ENCODE measurements around the gene DDB1.

Gene DDB1

DNA sequence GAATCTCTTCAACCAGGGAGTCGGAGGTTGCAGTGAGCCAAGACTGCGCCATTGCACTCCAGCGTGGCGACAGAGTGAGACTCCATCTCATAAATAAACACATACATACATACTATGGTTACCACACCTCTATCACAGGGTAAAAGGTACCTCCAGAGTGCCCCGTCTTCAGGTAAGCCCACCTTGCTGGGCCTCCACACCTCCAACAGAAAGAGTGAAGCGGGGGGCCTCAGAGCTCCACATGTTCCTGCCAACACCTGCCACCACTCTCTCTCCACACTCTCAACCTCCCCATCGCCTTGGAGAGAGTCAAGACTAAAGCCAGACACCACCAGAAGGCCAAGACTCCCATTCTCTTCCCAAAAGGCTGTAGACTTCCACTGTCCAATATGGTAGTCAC lies 27.5 kb downstream of the DDB1 start:
- FAIRE-seq (no peak), DNase-seq (ENCODE audit: insufficient read length) (no peak)
- TF ChIP-seq POLR2AphosphoS5 (IDR thresholded peaks at IDR 0.05; ENCODE audit: low read depth, low read length) = no peak

- FAIRE-seq = no peak
- TF ChIP-seq POLR2AphosphoS5 (IDR thresholded peaks at IDR 0.05; ENCODE audit: low read depth, low read length) = no peak
- TF ChIP-seq POLR2A (IDR thresholded peaks at IDR 0.05; ENCODE audit: low read depth, low read length) = no peak
- no peak for TF ChIP-seq TAF1 (IDR thresholded peaks at IDR 0.05; ENCODE audit: borderline replicate concordance, low read depth, low read length)
- no peak for DNase-seq (ENCODE audit: insufficient read length)
Observed at GRCh38 chr11:61303725-61304124, 29.2 kb downstream of the DDB1 start.

GRCh38 chr11:61302550-61302949 lies 30.4 kb downstream of the DDB1 start:
- TF ChIP-seq POLR2A (IDR thresholded peaks at IDR 0.05; ENCODE audit: low read depth, low read length) (no peak), POLR2AphosphoS5 (IDR thresholded peaks at IDR 0.05; ENCODE audit: low read depth, low read length) (no peak), TAF1 (IDR thresholded peaks at IDR 0.05; ENCODE audit: borderline replicate concordance, low read depth, low read length) (no peak)
- DNase-seq (ENCODE audit: insufficient read length) (no peak), FAIRE-seq (no peak)

GRCh38 chr11:61298663-61299244 lies 34.2 kb downstream of the DDB1 start:
- FAIRE-seq = no peak
- TF ChIP-seq POLR2AphosphoS5 (IDR thresholded peaks at IDR 0.05; ENCODE audit: low read depth, low read length) (peak; percentile 43), POLR2A (IDR thresholded peaks at IDR 0.05; ENCODE audit: low read depth, low read length) (no peak), TAF1 (IDR thresholded peaks at IDR 0.05; ENCODE audit: borderline replicate concordance, low read depth, low read length) (no peak)
- no peak for DNase-seq (ENCODE audit: insufficient read length)

DNA sequence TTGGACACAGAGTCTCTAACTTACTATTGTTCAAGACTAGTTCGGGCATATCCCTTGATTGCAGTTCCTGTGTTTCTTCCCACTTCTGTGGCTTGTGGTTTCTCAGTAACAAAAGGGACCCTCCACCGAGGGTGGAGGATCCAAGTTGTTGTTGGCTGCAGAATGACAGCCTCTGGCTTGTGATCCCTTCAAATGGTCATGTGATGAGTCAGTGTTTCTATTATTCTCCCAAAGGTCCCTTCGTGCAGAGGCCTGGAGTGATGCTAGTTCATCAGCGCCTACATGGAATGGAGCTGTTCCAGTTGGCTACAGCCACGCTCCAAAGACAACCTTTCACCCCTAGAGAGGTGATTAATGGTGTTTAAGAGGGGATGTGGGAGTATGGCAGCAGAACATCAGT lies 35.2 kb downstream of the DDB1 start:
- DNase-seq (ENCODE audit: insufficient read length) (no peak), FAIRE-seq (no peak)

DNA sequence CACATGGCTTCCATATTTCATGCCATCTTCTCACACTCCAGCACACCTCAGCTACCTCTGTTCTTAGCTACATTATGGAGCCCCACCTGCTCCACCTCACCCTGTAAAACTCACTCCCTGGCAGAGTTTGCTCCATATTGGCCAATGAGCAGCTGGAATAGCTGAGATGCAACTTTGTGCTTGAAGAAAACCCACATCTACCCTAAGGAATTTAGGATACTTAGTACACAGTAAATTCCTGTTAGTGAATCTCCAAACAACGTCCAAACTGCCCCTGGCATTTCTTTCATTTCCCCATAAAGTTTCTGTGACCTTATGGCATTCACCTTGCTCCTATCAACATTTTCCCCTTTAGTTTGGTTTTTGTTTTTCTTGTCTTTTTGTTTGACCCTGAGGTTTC lies 35.6 kb downstream of the DDB1 start:
- no peak for TF ChIP-seq POLR2AphosphoS5 (IDR thresholded peaks at IDR 0.05; ENCODE audit: low read depth, low read length)
- 0 out of 2 replicates have a peak, but pooled peaks have one; percentile 15 for TF ChIP-seq POLR2A (IDR thresholded peaks at IDR 0.05; ENCODE audit: low read depth, low read length)
- TF ChIP-seq TAF1 (IDR thresholded peaks at IDR 0.05; ENCODE audit: borderline replicate concordance, low read depth, low read length) = no peak
- DNase-seq (ENCODE audit: insufficient read length) (no peak), FAIRE-seq (no peak)

More for the DNA sequence above, 35.2 kb downstream of the DDB1 start:
- TF ChIP-seq POLR2A (IDR thresholded peaks at IDR 0.05; ENCODE audit: low read depth, low read length) = no peak
- TF ChIP-seq TAF1 (IDR thresholded peaks at IDR 0.05; ENCODE audit: borderline replicate concordance, low read depth, low read length) = no peak
- no peak for TF ChIP-seq POLR2AphosphoS5 (IDR thresholded peaks at IDR 0.05; ENCODE audit: low read depth, low read length)

DNA sequence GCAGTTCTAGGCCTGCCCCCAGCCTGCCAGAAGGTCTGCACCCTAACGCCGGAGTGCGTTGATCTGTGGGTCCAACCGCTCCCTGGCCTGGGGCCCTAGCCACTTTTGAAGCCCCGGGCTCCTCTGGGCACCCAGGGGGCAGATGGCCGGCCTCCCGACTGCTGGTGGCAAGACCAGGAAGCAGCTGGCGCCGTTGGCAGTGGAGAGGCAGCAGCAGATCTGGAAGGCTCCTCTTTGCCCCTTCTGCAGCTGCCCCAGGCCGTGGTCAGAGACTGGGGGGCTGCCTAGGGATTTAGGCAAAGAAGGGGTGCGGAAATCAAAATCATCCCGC lies 37.3 kb downstream of the DDB1 start:
- FAIRE-seq (peak; percentile 5), DNase-seq (ENCODE audit: insufficient read length) (no peak)
- TF ChIP-seq POLR2A (IDR thresholded peaks at IDR 0.05; ENCODE audit: low read depth, low read length) = no peak
- no peak for TF ChIP-seq POLR2AphosphoS5 (IDR thresholded peaks at IDR 0.05; ENCODE audit: low read depth, low read length)
- TF ChIP-seq TAF1 (IDR thresholded peaks at IDR 0.05; ENCODE audit: borderline replicate concordance, low read depth, low read length) = no peak

- peak; percentile 93 for DNase-seq (ENCODE audit: insufficient read length)
- 0 out of 2 replicates have a peak, but pooled peaks have one; percentile 19 for TF ChIP-seq TAF1 (IDR thresholded peaks at IDR 0.05; ENCODE audit: borderline replicate concordance, low read depth, low read length)
- TF ChIP-seq POLR2AphosphoS5 (IDR thresholded peaks at IDR 0.05; ENCODE audit: low read depth, low read length) = peak; percentile 52
- no peak; the same call in 1 of the 2 replicates for TF ChIP-seq POLR2A (IDR thresholded peaks at IDR 0.05; ENCODE audit: low read depth, low read length)
- no peak for FAIRE-seq
Observed at GRCh38 chr11:61294717-61295595, 37.9 kb downstream of the DDB1 start, which contains the start of gene VWCE. TSS of gene VWCE (minus strand) at chr11:61295316. CDS start at chr11:61295037, 279 bp downstream.

GRCh38 chr11:61293867-61294716 lies 38.8 kb downstream of the DDB1 start:
- TF ChIP-seq POLR2A (IDR thresholded peaks at IDR 0.05; ENCODE audit: low read depth, low read length) (no peak), POLR2AphosphoS5 (IDR thresholded peaks at IDR 0.05; ENCODE audit: low read depth, low read length) (no peak), TAF1 (IDR thresholded peaks at IDR 0.05; ENCODE audit: borderline replicate concordance, low read depth, low read length) (no peak)
- FAIRE-seq = peak; percentile 82
- peak; percentile 57 for DNase-seq (ENCODE audit: insufficient read length)

DNA sequence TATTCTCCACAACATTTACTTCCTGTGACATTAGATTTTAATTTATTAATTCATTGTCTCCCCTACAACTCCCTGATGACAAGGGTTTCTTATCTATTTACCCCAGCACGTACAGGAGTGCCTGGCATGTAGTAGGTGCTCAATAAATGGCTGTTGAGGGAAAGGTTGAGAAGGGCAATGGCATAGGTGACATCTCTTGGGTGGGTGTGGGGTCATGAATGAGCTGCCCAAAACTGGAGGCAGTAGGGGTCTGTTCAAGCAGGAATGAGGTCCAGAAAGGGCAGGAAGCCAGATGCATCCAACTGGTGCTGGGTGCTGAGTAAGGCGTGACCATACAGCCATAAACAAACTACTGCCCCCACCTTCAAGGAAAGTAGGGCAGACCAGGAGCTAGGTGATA lies 40.5 kb downstream of the DDB1 start:
- FAIRE-seq (no peak), DNase-seq (ENCODE audit: insufficient read length) (no peak)
- TF ChIP-seq POLR2AphosphoS5 (IDR thresholded peaks at IDR 0.05; ENCODE audit: low read depth, low read length) = no peak
- no peak for TF ChIP-seq POLR2A (IDR thresholded peaks at IDR 0.05; ENCODE audit: low read depth, low read length)
- TF ChIP-seq TAF1 (IDR thresholded peaks at IDR 0.05; ENCODE audit: borderline replicate concordance, low read depth, low read length) = no peak

Data from GM12892 (cell line).